ENCODE results near the gene ITGA4. TPM values are rescaled to one million over a fixed set of nuclear protein-coding genes. Genes with fewer than 3 reads are reported as not detected.

Gene ITGA4
- total and polyA plus RNA-seq, 2 donors (not counting 1 experiment from before 2014, with no cell fraction given): 69.2 to 169 TPM

- Histone ChIP-seq H3K9me3 (ENCODE audit: control extremely low read depth in 1 of 3, control insufficient read depth in 2 of 3, insufficient read depth in 1 of 3, low read length in 2 of 3) (no peaks in the 10 kb centered on the region), H3K4me3 (ENCODE audit: control extremely low read depth in 1 of 5, extremely low read depth in 1 of 5, insufficient read depth in 1 of 5, low read depth in 2 of 5, low read length in 4 of 5) (peak overlapping the region; percentile 90 to 97 (median 93)), H3K36me3 (replicated peaks in 1 of 2; ENCODE audit: control extremely low read depth in 1 of 2, control insufficient read depth in 1 of 2, extremely low read depth in 1 of 2, insufficient read depth in 2 of 2, low read length in 1 of 2) (peaks cover 0 to 26% of the 10 kb centered on the region in 2 experiments), H3K4me1 (ENCODE audit: control insufficient read depth in 2 of 2, insufficient read depth in 2 of 2, low read length in 2 of 2) (peaks cover 56 to 62% of the 10 kb centered on the region in 2 donors), H3K79me2 (ENCODE audit: control insufficient read depth, insufficient read depth, low read length) (peaks cover 73% of the 10 kb centered on the region), H3K4me2 (replicated peaks; ENCODE audit: low read depth, low read length, poor library complexity, severe bottlenecking) (peak overlapping the region; percentile 76), H3K9ac (ENCODE audit: low read length) (peak overlapping the region; percentile 96), H3K27ac (ENCODE audit: low read length in 2 of 2) (peak overlapping the region; percentile 35 to 95), H3K27me3 (replicated peaks in 1 of 4; ENCODE audit: control extremely low read depth in 1 of 4, control insufficient read depth in 3 of 4, insufficient read depth in 4 of 4, low read length in 3 of 4) (no peaks in the 10 kb centered on the region), H4K20me1 (ENCODE audit: control insufficient read depth, insufficient read depth, low read length, poor library complexity, severe bottlenecking) (peaks cover 10% of the 10 kb centered on the region), H2AFZ (ENCODE audit: insufficient read depth, low read depth, low read length, poor library complexity, severe bottlenecking) (no peak overlapping the region)
- no peak for DNase-seq
- no peak for TF ChIP-seq CTCF (IDR thresholded peaks at IDR 0.05)
- TF ChIP-seq EZH2 (IDR thresholded peaks at IDR 0.05; ENCODE audit: borderline replicate concordance, insufficient read depth, low read depth, low read length, poor library complexity, severe bottlenecking): no peak
- Mint-ChIP-seq H3K9me3 (ENCODE audit: insufficient read depth) (no peaks in the 10 kb centered on the region), H3K4me1 (peaks cover 78% of the 10 kb centered on the region), H3K27me3 (no peaks in the 10 kb centered on the region), H3K4me3 (peak overlapping the region; percentile 90), H3K27ac (peak overlapping the region; percentile 99)
- no peak for ATAC-seq (ENCODE audit: low read depth)
- intact Hi-C loops (cut with micrococcal nuclease): loop anchor here (10.0 kb wide), 1 partner anchor 435 kb away; the partner anchor contains the start of gene ITPRID2
- ChIA-PET CTCF (interaction anchor here (1.2 to 7.9 kb wide), 5 partner anchors 12 to 355 kb away, joined by 3 to 252 read pairs (median 11); no protein-coding TSS in a partner anchor), POLR2A (interaction anchor here (1.1 kb wide), 1 partner anchor 156 kb away, joined by 3 read pairs; no protein-coding TSS in a partner anchor)
- WGBS (ENCODE audit: insufficient coverage): no CpG with 5 or more reads among the region's 1 CpG
Observed at GRCh38 chr2:181459621-181460021, 2.4 kb downstream of the ITGA4 start.

Measured in B cell (primary cell).